OCI-LY7 (cell line): ENCODE data around the gene ZBTB16.

Experiments
- EZH2phosphoT487 ChIP-seq: fragments of 200-600 bp; sonication (generic); IDR thresholded peaks from 2 replicates; pipeline ENCODE4 v1.6.1; 2018; ENCODE audit warnings: low read depth, borderline replicate concordance, mild to moderate bottlenecking, mixed run types, antibody characterized with exemption, low read length, moderate library complexity, mixed read lengths
- TF ChIP-seq, protein P1 (sequence below): fragments of 200-600 bp; sonication (generic); conservative IDR thresholded peaks from 2 replicates; pipeline ENCODE4 v1.5.1; 2014; ENCODE audit warnings: mild to moderate bottlenecking, antibody characterized with exemption, low read length, moderate library complexity, mixed read lengths

DNA sequence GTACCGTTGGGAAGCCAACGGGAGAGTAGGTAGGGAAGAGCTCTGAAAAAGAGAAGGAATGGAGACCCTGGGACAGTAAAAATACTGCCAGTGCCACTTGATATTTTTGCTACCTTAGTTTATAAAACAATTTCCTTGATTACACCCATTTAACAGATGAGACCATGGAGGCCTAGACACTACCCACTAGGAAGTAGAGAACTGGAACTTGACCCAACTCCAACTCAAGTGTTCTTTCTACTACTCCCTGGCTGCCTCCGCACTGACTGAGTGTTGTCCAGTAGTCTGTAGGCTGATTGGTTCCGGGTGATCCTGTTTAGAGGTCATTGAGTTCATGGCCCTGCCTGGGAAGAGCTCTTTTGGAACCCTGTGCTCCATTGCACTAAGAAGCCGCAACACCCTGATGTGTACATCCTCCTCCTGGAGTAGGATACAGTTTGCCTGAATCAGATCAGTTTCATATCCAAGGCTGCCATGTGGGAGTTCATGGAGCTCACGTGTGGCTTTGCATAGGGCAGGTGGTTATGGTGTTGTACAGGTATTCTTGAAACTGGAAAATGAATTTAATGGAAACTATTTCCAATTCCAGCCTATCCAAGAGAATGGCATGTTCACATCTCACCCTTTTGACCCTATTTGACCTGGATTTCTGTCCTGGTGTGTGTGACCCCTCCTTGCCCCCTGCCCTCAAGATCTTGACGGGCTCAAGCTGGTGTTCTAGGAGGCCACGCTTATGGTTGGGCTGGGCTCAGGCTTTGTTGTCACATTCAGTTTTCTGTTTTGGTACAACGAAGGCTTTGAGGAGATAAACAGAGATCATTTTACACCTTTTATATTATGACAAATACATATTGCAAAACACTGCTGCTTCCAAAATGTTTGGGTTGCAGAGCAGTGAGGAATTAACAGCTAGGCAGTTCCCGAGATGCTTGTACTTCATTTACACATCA, 134.5 kb downstream of the ZBTB16 start:
- TF ChIP-seq EZH2phosphoT487 = no peak
- TF ChIP-seq, protein P1, sequence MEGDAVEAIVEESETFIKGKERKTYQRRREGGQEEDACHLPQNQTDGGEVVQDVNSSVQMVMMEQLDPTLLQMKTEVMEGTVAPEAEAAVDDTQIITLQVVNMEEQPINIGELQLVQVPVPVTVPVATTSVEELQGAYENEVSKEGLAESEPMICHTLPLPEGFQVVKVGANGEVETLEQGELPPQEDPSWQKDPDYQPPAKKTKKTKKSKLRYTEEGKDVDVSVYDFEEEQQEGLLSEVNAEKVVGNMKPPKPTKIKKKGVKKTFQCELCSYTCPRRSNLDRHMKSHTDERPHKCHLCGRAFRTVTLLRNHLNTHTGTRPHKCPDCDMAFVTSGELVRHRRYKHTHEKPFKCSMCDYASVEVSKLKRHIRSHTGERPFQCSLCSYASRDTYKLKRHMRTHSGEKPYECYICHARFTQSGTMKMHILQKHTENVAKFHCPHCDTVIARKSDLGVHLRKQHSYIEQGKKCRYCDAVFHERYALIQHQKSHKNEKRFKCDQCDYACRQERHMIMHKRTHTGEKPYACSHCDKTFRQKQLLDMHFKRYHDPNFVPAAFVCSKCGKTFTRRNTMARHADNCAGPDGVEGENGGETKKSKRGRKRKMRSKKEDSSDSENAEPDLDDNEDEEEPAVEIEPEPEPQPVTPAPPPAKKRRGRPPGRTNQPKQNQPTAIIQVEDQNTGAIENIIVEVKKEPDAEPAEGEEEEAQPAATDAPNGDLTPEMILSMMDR = no peak
